HL-60/S4 (cell line): ENCODE measurements around the gene MICALL1.
"Not testable (repeated sequence)": the region's sequence is repeated elsewhere in the genome, so short reads cannot be mapped to it uniquely, and the experiment has no call there.

Experiments used
- in situ Hi-C: fragments of 300-500 bp; cut with MboI; formaldehyde crosslinking; loops from 2 replicates; pipeline ENCODE4 v1.14.3; 2022; ENCODE audit warnings: low sequenced_read_pairs

The MICALL1 gene

DNA sequence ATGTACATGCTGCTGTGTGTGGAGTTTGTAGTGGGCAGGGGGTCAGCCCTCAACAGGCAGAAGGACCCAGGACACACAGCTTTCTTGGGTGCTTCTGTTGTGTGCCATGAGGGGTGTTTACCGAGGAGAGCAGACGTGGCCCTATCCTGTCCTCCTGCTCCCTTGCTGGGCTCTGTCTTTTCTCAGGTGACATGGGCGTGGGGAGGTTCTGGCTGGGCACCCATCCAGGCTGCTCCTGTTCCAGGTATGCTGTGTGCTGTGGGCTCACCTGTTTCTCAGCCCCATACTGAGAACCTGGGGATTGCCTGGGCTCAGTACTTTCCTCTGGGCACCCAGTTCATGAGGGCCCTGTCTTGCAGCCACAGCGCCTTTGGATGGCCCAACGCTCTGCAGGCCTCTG, 23.3 kb downstream of the MICALL1 start:
- in situ Hi-C loops = no loop called here

DNA sequence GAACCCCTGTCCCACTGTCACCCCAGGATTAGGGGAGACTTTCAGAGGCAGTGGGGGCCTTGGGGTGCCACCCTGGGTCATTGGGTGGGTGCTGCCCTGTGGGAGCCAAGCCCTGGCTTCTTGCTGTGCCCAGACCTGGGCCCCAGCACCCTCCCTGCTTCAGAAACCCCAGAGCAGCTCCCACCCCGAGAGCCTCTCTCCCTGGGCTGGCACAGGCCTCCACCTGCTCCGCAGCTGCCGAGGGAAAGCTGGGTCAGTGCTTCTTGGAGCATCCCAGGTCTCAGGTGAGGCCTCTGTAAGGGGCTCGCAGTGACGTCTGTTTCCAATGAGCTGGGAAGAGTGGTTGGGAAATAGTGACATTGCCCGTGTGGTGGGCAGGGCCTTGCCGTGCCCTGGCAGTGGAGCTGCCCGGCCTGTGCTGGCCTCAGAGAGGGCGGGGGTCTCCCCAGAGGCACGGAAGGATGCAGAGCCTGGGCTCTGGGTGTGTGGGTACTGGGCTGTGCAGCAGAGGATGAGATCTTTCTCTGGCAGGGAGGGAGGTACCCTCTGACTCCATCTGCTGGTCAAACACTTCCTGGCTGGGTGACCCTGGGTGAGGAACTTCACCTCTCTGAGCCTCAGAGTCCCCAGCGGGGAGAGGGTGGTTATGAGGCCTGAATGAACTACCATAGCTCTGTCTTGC, 24.3 kb downstream of the MICALL1 start:
- in situ Hi-C loops = no loop called here

DNA sequence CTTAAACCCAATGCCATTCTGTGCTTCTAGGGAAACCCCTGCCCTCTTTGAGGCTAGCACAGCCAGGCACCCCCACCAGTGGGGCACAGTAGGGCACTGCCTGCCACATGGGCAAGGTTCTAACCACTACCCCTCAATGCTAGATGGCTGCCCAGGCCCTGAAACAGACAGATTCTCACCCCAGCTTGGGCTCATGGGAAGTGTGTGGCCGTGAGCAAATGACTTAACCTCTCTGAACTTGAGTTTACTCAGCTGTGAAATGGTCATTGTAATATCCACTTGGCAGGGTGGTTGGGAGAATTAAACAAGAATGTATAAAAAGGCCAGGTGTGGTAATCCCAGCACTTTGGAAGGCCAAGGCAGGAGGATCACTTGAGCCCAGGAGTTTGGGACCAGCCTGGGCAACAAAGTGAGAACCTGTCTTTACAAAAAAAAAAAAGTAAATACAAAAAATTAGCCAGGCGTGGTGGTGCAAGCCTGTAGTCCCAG, 24.9 kb downstream of the MICALL1 start:
- in situ Hi-C loops = no loop called here

DNA sequence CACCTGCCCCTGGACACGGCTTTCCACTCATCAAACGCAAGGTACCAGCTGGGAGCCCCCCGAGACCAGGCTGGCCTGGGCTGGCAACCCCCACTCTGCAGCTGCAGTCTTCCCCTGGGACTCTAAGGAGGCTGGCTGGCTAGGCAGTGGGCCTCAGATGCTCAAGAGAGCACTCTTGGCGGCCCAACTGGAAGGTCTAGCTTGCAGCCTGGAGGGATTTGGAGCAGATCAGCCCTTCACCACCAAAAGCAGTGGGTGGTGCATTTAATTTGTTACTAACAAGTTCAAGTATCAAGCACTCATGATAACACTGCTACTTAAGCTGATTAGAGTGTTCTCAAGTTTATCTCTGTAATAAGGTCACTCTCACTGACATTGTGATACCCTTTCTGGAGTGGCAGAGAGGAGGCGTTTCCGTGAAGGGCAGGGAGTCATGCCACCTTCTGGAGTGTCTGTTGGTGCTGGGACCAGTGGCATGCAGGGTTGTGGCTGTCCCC, 25.8 kb downstream of the MICALL1 start:
- in situ Hi-C loops = no loop called here

DNA sequence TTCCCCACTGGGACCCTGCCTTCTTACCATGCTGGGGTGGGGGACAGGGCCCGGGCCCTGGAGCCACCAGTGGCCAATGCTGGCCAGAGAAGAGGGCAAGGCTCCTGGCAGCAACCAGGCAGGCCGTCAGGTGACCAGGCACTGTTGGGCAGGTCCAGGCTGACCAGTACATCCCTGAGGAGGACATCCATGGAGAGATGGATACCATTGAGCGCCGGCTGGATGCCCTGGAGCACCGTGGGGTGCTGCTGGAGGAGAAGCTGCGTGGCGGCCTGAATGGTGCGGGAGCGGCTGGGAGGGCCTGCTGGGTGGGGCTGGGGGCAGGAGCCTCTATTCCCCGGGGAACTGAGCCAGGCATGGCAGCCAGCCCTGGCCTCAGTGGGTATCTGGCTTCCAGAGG, 26.3 kb downstream of the MICALL1 start:
- in situ Hi-C loops = no loop called here

DNA sequence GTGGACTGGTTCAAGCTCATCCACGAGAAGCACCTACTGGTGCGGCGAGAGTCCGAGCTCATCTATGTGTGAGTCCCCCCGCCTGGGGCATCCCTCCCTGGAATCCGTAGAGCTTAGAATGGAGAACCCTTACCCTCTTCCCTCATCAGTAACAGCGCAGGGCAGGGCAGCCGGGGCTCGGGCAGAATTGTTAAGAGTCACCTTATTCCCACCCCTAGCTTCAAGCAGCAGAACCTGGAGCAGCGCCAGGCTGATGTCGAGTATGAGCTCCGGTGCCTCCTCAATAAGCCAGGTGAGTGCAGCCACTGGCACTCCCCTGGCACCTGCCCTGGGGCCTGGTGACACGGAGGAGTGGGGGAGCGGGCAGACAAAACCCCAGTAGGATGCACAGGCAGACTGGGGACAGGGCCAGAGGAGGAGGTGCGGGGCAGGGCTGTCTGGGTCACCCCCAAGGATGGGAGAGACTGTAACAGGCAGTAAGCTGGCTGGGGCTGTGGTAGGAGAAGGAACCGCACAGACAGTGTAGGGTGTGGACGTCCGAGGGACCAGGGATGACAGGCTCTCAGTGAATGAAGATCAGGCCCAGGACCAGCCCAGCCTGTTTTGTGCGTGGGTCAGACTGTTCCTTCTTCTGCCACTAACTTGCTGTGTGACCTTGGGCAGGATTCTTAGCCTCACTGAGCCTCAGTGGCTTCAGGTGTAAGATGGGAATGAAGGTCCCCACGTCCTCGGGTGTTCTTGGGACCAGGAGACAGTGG, 26.9 kb downstream of the MICALL1 start:
- in situ Hi-C loops = no loop called here

DNA sequence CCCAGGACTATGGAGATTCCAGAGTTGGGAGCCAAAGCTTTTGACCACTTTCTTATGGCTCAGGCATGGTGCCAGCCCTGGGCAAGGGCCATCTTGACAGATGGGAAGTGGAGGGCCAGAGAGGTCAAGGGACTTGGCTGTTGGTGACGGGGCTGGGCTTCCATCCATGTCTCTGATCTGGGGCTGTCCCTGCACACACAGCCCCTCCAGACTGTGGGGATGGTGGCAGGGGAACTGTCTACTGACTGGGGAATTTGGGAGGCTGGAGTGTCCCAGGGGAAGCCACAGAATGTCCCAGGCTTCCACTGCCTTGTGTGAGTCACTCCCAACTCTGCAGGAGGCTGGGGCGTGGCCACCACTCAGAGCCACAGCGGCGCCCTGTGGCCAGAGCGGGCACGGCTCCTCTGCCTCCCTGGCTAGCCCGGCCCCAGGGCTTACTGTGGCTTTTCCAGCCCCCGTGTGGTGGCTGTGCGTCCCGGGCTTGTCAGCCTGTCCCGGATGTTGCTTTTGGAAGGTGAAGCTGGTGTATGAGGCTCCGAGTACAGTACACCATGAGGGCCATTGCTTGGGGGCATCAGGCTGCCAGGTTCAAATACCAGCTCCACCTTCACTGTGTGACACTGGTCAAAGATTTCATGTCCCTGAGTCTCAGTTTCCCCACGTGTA, 27.7 kb downstream of the MICALL1 start:
- in situ Hi-C loops = no loop called here

DNA sequence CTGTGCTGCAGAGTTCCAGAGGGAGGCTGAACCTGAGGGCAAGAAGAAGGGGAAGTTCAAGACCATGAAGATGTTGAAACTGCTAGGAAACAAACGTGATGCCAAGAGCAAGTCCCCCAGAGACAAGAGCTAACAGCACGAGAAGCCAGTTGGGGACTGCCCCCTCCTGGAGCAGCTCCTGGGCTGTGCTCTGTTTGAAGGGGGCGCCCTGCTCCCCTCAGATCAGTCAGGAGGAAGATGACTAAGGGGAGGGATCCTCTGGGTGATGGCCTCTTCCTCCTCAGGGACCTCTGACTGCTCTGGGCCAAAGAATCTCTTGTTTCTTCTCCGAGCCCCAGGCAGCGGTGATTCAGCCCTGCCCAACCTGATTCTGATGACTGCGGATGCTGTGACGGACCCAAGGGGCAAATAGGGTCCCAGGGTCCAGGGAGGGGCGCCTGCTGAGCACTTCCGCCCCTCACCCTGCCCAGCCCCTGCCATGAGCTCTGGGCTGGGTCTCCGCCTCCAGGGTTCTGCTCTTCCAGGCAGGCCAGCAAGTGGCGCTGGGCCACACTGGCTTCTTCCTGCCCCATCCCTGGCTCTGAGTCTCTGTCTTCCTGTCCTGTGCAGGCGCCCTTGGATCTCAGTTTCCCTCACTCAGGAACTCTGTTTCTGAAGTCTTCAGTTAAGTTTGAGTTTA, 34.7 kb downstream of the MICALL1 start:
- in situ Hi-C loops = no loop called here

DNA sequence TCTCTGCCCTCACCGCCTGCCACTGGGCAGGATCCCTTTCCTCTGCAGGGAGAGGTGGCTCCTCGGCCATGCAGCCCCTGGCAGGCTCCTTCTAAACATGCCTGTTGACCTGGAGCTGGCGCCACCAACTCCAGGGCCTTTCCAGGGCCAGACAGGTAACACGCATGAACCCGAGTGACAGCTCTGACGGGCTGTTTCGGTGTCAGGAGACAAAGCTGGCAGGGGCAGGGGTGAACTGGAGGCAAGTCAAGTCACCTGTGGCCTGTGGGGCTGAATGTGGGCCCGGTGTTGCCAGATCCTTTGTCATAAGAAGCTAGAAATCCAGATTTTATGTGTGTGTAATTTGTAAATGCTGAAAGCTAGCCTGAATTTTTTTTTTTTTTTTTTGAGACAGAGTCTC, 36.0 kb downstream of the MICALL1 start:
- in situ Hi-C loops = no loop called here

DNA sequence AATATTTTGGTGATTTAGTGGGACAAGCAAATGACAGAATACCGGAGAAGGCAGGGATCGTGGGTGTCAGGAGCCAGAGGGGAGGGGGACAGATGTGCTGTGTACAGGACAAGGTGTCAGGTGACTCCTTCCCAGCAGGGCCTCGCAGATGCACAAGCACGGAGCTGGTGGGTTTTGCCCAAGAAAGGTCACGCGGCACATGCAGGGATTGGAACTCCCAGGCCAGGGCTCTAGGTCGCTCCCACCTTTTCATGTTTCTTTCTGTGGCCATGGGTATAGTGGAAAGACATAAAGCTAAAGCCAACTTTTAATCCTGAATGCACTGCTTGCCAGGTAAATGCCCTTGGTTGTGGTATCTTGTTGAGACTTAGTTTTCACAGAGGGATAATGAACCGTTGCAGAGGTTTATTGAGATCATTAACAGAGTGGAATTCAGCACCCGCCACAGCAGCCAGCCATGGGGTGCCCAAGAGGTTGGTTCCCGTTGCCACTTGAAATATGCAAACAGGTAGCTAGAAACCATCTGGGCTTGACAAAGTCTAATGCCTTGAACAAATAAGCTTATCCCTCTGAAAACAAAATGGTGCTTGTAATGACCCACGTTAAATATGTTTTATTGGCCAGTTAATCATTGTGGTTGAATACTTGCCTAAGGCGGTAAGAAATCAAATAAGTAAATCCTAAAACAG, 37.2 kb downstream of the MICALL1 start:
- in situ Hi-C loops = no loop called here

DNA sequence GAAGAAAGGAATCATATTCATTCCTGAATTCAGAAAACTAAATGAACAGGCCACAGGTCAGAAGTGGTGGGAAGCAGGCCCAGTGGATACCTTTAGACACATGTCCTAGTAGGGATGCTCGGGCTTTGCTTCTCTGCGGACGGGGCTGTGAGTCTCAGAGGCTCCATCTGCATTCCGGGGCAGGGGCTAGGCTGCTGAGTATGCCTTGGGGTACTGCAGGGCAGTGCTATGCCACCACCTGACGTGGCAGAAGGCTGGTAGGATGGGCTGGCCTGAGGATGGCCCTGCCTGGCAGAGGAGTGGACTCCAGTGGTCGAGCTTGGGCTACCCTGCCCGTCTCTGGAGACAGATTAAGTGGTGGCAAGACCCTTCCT, 37.7 kb downstream of the MICALL1 start:
- in situ Hi-C loops = no loop called here

DNA sequence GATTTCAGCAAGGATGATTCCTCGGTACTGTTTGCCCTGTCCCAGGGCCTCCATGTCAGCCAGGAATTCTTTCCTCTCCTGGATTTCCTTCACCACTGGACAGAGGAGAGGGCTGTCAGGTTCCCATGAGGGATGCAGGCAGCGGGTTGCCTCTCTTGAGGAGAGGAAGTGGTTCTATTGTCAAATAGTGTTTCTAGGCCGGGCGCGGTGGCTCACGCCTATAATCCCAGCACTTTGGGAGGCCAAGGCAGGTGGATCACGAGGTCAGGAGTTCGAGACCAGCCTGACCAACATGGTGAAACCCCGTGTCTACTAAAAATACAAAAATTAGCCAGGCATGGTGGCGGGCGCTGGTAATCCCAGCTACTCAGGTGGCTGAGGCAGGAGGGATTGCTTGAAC, 38.3 kb downstream of the MICALL1 start:
- in situ Hi-C loops = not testable (repeated sequence)

DNA sequence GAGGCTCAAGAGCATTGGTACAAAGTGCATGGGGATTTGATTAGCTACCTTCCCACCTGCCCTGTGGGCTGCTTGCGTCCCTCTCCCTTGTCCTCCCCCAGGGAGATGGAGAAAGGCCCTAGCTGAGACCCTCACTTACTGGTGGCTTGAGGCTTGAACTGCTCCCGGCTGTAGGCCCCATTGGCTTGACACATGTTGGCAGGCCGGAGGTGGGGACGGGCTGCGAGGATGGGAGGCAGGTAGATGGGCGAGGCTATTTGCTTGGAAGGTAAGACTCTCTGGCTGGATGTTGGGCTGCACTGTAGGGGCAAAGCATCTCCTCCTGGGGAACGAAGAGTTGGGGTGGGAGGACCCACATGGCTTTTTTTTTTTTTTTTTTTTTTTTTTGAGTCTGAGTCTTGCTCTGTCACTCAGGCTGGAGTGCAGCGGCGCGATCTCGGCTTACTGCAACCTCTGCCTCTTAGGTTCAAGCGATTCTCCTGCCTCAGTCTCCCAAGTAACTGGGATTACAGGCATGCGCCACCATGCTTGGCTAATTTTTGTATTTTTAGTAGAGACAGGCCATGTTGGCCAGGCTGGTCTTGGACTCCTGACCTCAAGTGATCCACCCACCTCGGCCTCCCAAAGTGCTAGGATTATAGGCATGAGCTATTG, 41.2 kb downstream of the MICALL1 start:
- in situ Hi-C loops = not testable (repeated sequence)

DNA sequence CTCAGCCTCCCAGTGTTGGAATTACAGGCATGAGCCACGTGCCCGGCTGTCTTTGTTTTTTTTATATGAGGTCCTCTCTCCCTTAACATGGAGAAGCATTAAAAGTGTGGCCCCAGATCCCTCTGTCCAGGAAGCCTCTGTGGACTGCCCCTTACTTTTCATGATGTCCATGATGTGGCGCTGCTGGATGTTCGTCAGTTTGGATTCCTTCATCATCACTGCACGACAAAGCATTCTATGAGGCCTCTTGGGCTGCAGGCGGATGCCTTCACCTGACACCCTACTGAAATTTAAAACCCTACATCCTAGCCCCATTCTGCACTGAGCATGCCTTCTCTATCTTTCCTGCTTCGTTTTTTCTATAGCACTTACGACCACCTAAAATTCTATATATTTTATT, 45.2 kb downstream of the MICALL1 start:
- in situ Hi-C loops = no loop called here

DNA sequence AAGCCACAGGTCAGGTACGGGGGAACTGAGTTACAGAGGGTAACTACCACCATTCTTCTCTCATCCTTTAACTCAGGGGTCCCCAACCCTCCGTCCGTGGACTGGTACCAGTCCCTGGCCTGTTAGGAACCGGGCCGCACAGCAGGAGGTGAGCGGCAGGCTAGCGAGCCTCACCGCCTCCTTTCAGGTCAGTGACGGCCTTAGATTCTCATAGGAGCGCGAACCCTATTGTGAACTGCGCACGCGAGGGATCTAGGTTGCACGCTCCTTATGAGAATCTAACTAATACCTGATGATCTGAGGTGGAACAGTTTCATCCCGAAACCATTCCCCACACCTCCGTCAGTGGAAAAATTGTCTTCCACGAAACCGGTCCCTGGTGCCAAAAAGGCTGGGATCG, 46.5 kb downstream of the MICALL1 start:
- in situ Hi-C loops = not testable (repeated sequence)

DNA sequence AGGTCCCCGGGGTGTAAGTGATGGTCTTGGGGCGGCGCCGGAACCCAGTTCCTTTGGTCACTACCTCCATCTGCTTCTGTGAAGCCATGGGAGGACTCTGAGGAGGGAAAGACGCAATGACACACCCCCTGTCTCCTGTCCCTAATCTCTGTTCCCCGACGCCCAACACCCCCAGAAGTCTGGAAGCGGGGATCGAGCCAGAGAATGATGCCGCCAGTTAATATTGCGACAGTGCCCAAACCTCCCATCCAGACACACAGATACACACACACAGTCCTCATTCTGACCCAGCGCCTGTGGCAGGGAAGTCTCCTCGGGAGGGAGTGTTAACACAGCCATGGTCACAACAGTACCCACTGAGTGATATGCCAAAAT, 47.0 kb downstream of the MICALL1 start:
- in situ Hi-C loops = no loop called here

DNA sequence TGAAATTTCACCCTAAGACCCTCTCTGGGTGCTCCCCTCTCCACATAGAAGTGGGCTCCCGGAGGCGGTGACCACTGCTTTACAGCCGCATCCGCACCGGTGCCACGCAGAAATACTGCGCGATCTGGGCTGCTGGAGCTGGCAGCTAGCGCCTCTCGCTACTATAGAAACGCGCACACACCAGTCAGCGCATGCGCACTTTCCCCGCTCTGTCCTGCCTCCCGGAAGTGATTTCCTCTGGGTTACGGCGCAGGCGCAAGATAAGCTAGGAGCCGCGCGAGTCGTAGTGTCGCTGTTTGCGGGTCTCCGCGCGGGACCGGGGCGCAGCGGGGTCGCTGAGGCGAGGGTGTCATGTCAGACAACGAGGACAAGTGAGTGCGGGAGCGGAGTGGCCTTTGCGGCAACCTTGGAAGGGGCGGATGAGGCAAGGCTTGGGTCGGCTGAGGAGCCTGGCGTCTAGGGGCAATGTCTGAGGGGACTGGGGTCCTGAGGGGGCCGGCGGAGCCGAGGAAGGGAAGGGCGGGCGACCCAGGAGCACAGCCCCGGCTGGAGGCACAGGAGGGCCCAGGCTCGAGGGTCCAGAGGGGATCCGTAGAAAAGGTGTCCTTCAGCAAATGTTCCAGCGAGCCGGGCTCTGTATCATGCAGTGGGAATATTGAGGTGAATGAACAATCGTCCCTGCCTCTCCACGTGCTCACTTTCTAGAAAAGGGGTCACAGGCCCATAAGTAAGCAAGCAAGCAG, 47.5 kb downstream of the MICALL1 start, which contains the start of the genes C22orf23 and POLR2F:
Gene C22orf23 (minus strand): TSS at position 165 of the 743 bp plus-strand sequence. CDS start 452 bp downstream, outside the sequence.
Gene POLR2F (plus strand): TSS at position 263 of the 743 bp plus-strand sequence. CDS start 89 bp downstream, at position 352.
- in situ Hi-C loops = no loop called here

DNA sequence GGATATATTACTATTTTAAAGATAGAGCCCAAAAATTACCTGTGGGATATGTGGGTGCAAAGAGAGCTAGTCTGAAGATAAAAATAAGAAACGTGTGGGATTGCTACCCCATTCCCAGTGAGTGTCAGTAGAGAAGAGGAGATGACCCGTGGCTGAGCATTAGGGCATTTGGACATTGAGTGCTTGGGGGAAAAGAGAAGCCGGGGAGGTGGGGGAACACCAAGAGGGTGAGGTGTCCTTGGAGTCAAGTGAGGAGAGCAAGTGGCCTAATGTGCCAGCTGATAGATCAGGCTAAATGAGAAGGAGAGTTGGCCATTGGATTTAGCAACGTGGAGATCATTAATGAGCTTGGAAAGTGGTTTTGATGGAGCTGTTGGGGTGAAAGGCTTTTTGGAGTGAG, 48.6 kb downstream of the MICALL1 start:
- in situ Hi-C loops = no loop called here

DNA sequence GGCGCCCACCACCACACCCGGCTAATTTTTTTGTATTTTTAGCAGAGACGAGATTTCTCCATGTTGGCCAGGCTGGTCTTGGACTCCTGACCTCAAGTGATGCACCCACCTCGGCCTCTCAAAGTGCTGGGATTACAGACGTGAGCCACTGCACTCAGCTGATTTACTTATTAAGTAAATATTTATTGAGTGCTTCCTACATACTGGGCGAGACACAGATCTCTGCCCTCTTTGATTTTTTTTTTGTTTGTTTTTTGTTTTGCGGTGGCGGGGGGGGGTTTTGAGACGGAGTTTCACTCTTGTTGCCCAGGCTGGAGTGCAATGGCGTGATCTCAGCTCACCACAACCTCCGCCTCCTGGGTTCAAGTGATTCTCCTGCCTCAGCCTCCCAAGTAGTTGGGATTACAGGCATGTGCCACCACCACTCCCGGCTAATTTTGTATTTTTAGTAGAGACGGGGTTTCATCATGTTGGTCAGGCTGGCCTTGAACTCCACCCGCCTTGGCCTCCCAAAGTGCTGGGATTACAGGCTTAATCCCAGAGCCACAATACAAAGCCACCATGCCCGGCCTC, 49.8 kb downstream of the MICALL1 start:
- in situ Hi-C loops = not testable (repeated sequence)
